NK-92 treated with Interleukin-12 subunit alpha and Interleukin-12 subunit beta, amount 100 ng/mL, for 24 hours (cell line): ENCODE results near the gene CGB2.
A peak's percentile ranks its signal among the peaks of the same experiment; 100 is the strongest.
"Not testable (repeated sequence)": the region's sequence is repeated elsewhere in the genome, so short reads cannot be mapped to it uniquely, and the experiment has no call there.

Experiments
- DNase-seq: peaks from one replicate; lab custom pipeline; 2025; lab: John Stamatoyannopoulos, UW

CGB2 gene

DNA sequence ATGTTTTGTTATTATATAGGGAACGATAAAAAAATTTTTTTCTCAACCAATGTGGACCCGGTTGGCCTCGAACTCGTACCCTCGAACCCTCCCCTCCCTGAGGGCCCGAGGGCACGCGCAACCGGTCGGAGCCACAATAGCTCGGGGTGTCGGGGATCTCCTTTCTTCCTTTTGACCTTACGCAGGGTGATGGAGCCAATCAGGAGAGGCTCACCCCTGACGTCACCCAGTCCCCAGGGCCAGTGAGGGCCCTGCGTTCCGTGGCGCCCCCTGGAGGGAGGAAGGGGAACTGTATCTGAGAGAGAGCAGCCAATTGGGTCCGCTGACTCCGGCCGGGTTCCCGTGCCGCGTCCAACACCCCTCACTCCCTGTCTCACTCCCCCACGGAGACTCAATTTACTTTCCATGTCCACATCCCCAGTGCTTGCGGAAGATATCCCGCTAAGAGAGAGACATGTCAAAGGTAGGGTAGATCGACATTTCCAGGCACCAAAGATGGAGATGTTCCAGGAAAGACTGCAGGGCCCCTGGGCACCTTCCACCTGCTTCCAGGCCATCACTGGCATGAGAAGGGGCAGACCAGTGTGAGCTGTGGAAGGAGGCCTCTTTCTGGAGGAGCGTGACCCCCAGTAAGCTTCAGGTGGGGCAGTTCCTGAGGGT, at the start of gene CGB2:
TSS of gene CGB2 (plus strand) at position 249 of the 660 bp plus-strand sequence. CDS start at position 455, 206 bp downstream.
- not testable (repeated sequence) for DNase-seq

DNA sequence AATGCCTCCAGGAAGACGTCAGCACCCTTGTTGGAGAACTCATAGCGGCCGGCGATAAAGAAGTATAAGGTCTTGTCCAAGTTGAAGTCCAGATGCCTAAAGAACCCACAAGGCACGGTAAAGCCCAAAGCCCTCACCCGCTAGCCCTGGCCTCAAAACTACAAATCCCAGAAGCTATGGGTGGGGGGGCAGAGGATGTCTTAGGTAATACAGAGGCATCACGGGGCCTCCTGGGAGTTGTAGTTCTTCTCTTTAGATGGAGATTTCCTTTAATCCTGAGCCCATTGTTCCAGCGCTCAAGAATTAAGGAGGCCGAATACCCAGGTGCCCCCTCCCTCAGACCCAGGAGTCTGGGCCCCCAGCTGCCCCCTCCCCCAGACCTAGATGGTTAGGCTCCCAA, 49.4 kb upstream of the CGB2 start:
- no peak for DNase-seq

- no peak for DNase-seq
Measured at GRCh38 chr19:48985711-48986110, 46.0 kb upstream of the CGB2 start.

- no peak for DNase-seq
Measured at GRCh38 chr19:48986211-48986610, 45.5 kb upstream of the CGB2 start.

DNA sequence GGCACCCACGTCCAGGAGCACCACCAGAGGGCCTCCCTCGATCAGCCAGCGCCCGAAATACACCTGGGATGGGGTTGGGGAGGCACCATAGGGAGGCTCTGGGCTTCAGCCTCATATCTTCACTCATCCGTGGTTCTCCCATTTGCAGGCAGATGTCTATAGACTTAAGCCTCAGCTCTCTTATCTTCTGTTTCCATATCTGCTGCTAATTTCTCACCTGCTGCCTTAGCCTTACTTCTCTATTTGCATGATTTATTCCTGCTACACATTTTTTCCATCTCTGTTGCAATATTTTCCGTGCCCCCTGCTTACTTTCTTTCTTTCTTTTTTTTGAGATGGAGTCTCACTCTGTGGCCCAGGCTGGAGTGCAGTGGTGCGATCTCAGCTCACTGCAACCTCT, 44.4 kb upstream of the CGB2 start:
- no peak for DNase-seq

GRCh38 chr19:48988286-48988685, 43.4 kb upstream of the CGB2 start:
- DNase-seq, result no peak

DNA sequence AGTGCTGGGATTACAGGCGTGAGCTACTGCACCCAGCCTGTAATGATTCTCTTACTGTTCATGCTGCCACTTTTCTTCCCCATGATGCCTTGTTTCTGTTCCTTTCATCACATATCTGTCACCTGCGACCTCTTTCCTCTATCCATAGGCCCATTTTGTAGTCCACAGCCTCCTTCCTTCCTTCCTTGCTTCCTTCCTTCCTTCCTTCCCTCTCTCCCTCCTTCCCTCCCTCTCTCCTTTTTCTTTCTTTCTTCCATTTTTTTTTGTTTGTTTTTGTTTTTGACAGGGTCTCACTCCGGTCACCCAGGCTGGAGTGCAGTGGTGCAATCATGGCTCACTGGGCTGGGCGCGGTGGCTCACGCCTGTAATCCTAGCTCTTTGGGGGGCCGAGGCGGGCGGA, 42.8 kb upstream of the CGB2 start:
- DNase-seq, result no peak

DNA sequence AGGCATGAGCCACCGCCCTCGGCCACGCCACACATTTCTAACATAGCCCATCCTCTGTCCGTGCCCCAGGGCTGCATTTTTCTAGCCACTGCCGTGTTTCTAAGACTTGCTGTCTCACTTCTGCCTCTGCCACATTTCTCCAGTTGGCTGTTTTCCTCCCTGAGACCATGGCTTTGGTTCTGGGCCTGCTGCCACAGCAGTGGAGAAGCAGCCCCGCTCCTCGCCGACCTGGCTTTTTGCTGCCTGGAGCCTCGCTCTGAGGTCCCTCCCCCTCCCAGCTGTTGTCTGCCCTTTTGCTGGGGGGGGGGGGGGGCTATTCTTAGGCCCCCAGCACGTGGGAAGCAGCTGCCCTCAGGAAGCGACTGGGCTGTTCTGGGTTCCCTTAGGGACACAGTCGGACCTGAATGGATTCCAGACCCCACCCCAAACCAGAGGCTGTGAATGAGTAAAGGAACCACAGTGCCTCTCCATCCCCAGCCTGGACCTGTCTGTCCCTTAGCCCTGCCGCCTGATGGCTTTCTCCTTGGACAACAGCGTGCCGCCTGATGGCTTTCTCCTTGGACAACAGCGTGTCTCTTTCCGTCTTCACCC, 41.9 kb upstream of the CGB2 start:
- no peak for DNase-seq

DNA sequence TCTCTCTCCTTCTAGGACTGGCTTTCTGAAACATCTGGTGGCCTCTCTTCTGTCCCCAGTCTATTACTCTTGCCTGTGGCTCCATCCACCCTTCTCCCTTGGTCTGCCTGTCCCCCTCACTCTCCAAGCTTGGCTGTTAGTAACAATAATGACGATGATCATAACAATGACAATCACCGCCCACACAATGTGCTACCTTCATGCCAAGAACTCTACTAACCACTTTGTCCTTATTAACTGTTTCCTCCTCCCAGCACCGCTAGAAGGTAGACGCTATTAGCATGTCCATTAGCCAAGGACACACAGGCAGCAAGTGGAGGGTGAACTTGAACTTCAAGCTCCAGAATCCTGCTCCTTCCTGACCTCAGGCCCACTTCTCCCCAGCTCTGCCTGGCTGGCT, 41.3 kb upstream of the CGB2 start:
- no peak for DNase-seq

DNA sequence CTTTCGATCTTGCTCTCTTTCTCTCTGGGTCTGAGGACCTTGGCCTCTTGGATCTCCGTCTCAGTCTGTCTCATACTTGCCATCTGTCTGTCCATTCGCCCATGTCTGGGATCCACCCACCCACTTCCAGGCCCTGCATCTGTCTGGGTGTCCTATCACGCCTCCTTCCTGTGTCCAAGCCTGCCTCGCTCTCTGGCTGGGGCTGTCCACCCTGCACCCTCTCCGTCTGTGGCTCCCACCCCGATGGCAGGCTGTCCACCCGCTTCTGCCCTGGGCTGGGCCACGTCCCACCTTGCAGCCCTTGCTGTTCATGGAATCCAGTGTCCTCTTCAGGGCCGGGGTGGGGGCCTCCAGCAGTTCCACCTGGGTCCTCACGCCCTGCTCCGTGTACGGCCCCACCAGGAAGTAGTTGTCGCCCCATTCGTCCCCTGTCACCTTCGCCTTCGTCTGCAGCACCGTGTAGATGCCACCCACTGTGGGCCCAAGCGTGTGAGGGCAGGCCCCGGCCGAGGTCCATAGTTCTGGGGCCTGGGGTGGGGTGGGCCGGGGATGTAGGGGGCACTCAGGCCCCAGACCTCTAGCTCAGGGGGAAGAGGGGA, 40.6 kb upstream of the CGB2 start:
- DNase-seq, result no peak

DNA sequence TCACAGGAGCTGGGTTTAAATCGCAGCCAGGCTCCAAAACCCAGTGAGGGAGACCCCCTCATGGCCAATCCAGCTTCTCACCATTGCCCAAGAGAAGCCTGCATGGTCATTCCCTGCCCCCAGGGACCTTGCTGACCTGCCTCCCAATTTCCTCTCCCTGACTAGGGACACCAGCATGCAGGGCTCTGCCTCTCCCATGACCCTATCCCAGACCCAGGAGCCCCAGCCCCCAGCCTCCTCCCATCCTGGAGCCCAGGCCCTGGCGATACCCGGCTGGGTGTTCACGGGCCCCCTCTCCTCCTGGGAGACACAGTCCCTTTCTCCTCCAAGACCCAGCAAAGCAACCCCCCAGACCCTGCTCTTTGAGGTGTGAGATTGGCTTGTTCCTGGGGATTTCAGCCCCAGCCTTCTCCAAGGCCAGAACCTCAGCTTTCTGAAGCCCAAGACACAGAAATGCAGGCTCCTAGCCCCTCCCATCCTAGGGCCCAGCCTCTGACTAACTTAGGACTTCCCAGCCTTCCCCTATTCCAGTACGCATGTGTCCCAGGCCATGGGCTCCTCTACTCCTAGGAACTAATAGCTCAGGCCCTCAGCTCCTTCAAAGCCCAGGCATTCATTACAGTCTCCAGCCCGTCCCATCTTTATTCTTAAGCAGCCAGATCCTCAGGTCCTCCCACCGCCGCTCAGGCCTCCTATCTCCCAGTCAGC, 39.7 kb upstream of the CGB2 start:
- DNase-seq, result no peak

- DNase-seq, result no peak
Measured at GRCh38 chr19:48992581-48993174, 39.0 kb upstream of the CGB2 start.

GRCh38 chr19:48993175-48994034, 38.3 kb upstream of the CGB2 start, which contains the start of the genes GYS1 and RUVBL2:
Gene GYS1 (minus strand): TSS chr19:48993309. CDS start chr19:48993112, 197 bp downstream.
Gene RUVBL2 (plus strand): TSS chr19:48993887. CDS start chr19:48993912, 25 bp downstream.
- DNase-seq, result peak; percentile 99

DNA sequence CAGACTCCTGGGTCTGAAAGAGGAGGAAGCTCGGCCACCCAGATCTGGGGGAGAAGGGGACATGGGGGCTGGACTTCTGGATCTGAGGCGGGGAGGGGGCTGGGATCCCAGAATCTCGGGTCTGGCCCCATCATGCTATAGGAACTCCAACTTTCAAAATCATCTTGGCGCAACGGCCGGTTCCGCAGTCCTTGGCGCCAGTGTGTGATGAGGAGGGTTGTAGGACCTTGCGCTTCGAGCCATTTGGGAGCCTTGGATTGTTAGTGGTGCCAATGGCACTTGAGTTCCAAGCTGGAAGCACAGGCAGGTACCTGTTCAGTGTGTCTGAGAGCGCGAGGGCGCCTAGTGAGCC, 37.7 kb upstream of the CGB2 start:
- no peak for DNase-seq

DNA sequence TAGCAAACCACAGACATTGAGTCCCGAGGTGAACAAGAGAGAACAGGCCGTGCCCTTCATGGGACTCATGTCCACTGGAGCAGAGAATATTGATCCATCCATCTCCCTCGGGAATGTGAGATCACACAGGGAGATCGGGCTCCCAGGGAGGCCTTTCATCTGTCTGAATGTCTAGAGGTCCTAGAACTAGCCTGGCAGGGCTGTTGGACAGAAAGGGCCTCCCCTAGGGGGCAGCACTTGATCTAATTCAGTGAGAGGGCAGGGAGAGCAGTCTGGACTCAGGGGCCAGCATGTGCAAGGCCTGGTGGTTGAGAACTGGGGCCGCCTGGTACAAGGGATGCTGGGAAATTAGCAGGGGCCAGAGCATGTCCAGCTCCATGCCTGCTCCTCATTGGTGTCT, 33.7 kb upstream of the CGB2 start:
- DNase-seq, result peak; percentile 23

DNA sequence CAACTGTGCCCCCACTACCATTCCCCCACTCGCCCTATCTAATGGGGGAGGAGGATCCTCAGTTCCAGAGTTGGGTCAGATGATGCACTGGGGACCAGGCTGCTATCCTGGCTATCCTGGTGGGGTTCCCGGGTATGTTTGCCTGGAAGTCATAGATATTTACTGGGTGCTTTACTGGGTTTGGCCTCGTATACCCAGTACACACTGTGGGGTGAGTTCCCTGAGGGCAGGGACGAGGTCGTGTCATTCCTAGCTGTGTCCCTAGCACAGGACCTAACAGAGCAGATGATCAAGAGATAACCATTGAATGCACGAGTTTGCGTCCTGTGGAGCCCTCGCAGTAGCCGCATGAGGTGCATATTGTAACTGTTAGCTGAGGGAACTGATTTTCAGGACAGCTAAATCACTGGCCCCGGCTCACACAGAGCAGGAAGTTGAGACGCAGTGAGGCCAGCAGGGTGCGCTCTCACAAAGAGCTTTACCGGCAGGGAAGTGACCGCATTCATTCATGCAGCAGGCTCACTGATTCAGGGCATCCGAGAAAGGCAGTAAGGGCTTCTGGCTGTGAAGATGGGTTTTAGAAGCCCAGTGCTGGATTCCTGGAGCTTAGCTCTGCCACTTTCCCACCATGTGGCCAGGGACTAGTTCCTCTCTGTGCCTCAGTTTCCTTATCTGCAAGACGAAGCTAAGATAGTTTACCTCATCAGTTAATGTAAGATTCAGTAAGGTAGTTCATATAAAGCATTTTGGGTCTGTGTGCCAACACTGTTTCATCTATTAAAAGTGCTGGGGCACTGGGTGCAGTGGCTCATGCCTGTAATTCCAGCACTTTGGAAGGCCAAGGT, 32.0 kb upstream of the CGB2 start:
- DNase-seq, result no peak

DNA sequence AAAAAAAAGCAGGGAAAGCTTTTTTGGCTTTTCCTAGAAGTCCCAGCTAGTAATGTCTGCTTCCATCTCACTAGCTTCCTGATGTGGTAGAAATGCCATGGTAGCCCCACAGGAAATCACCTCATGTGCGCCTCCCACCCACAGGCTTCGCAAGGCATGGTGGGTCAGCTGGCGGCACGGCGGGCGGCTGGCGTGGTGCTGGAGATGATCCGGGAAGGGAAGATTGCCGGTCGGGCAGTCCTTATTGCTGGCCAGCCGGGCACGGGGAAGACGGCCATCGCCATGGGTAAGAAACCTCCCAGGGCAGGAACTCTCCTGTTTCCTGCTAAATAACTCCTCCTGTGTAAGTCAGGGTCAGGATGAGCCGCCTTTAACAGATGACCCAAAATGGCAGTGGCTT, 27.6 kb upstream of the CGB2 start:
- no peak for DNase-seq

DNA sequence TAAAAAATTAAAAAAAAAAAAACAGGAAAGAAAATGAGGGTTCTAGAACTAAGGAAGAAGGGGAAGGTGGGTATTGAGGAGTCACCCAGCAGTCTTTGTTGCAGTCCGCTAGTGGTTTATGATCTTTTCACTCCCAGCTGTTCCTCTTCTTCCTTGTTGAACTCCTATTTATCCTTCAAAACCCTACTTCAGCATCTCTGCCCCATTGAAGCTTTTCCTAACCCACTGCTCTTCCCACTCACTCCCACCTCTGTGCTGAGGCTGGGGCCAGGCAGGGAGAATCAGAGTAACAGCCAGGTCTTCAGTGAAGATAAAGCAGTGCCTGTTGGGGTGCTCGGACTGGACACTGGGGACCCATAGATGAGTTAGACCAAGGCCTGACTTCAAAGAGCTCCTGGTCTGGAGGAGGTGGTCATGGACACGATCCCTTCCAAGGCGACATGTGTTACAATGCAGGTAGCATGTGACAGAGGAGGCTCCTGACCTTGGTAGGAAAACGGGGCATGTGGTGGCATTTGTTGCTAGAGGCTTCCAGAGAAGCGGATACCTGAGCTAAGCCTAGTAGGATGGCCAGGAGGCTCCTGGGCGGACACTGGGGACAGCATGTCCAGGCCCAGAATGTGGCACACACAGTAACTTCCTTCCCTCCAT, 26.6 kb upstream of the CGB2 start:
- DNase-seq, result no peak

GRCh38 chr19:49006905-49007304, 24.8 kb upstream of the CGB2 start:
- DNase-seq, result no peak

GRCh38 chr19:49009828-49010227, 21.9 kb upstream of the CGB2 start:
- DNase-seq, result no peak
